B cell (primary cell): Measurements from ENCODE around the gene STAMBP. TPM values are rescaled to one million over a fixed set of nuclear protein-coding genes. Genes with fewer than 3 reads are reported as not detected.

Experiments
- ATAC-seq: fragments of 200-7000 bp; cut with Tn5 transposase; one replicate; pipeline ENCODE4 v1.10.0; 2021; ENCODE audit warnings: low read depth, mild to moderate bottlenecking, moderate number of reproducible peaks, moderate library complexity
- CTCF ChIA-PET: fragments of 350-600 bp; sonication (Branson Sonifier 250); formaldehyde crosslinking; loops from one replicate; lab custom pipeline; 2021; ENCODE audit warnings: antibody characterized with exemption, inconsistent platforms; lab: Charles Lee
- POLR2A ChIA-PET: fragments of 350-600 bp; sonication (Branson Sonifier 250); formaldehyde crosslinking; loops from one replicate; lab custom pipeline; 2021; ENCODE audit warnings: antibody characterized with exemption; lab: Charles Lee
- DNase-seq: peaks from one replicate; pipeline ENCODE4 v3.0.0; 2013
- H2AFZ ChIP-seq: 2 replicates; pipeline ENCODE4 v1.6.1; 2012; ENCODE audit warnings: mild to moderate bottlenecking, low read depth, low read length; ENCODE audit not compliant: insufficient read depth, poor library complexity, severe bottlenecking
- H3K27ac ChIP-seq, 2 donors: 1 replicate in 1 of 2; 2 replicates in 1 of 2; pipeline ENCODE4 v1.5.1; 2012 to 2013; ENCODE audit warnings: low read length in 2 of 2, mild to moderate bottlenecking in 2 of 2, moderate library complexity in 1 of 2
- H3K27me3 ChIP-seq, 4 experiments: fragments of 200-600 bp in 1 of 4; sonication (generic) in 1 of 4; replicated peaks in 1 of 4; 1 replicate in 2 of 4; 2 replicates in 2 of 4; pipeline versions ENCODE4 v1.6.1 to v1.7.0; 2013 to 2016; ENCODE audit warnings: low read length in 3 of 4, mild to moderate bottlenecking in 2 of 4, mixed read lengths in 1 of 4, moderate library complexity in 1 of 4; ENCODE audit not compliant: insufficient read depth in 4 of 4, control insufficient read depth in 3 of 4; ENCODE audit errors: control extremely low read depth in 1 of 4
- H3K36me3 ChIP-seq, 2 experiments: replicated peaks in 1 of 2; 1 replicate in 1 of 2; 2 replicates in 1 of 2; pipeline versions ENCODE4 v1.6.1 to v1.7.1; 2013; ENCODE audit warnings: low read length in 1 of 2; ENCODE audit not compliant: insufficient read depth in 2 of 2, control insufficient read depth in 1 of 2; ENCODE audit errors: control extremely low read depth in 1 of 2, extremely low read depth in 1 of 2
- H3K4me1 ChIP-seq, 2 donors: fragments of 200-600 bp in 1 of 2; sonication (generic) in 1 of 2; 1 replicate in 1 of 2; 2 replicates in 1 of 2; pipeline versions ENCODE4 v1.5.1 to v1.6.1; 2013 to 2017; ENCODE audit warnings: low read length in 2 of 2; ENCODE audit not compliant: control insufficient read depth in 2 of 2, insufficient read depth in 2 of 2
- H3K4me2 ChIP-seq: replicated peaks from 2 replicates; pipeline ENCODE3; 2012; ENCODE audit warnings: mild to moderate bottlenecking, low read depth, low read length; ENCODE audit not compliant: poor library complexity, severe bottlenecking
- H3K4me3 ChIP-seq, 5 experiments: fragments of 200-600 bp in 1 of 5; sonication (generic) in 1 of 5; 1 replicate in 3 of 5; 2 replicates in 2 of 5; pipeline versions ENCODE4 v1.5.1 to v1.7.0; 2011 to 2016; ENCODE audit warnings: low read length in 4 of 5, mild to moderate bottlenecking in 4 of 5, low read depth in 2 of 5, control low read depth in 1 of 5, moderate library complexity in 1 of 5; ENCODE audit not compliant: insufficient read depth in 1 of 5; ENCODE audit errors: control extremely low read depth in 1 of 5, extremely low read depth in 1 of 5
- H3K79me2 ChIP-seq: fragments of 200-600 bp; sonication (generic); one replicate; pipeline ENCODE4 v1.6.0; 2016; ENCODE audit warnings: low read length; ENCODE audit not compliant: control insufficient read depth, insufficient read depth
- H3K9ac ChIP-seq: fragments of 200-600 bp; sonication (generic); 2 replicates; pipeline ENCODE4 v1.6.1; 2017; ENCODE audit warnings: mild to moderate bottlenecking, low read length, moderate library complexity
- H3K9me3 ChIP-seq, 3 donors: one replicate each; pipeline versions ENCODE4 v1.6.1 to v1.7.1; 2013; ENCODE audit warnings: low read length in 2 of 3; ENCODE audit not compliant: control insufficient read depth in 2 of 3, insufficient read depth in 1 of 3; ENCODE audit errors: control extremely low read depth in 1 of 3
- H4K20me1 ChIP-seq: 2 replicates; pipeline ENCODE4 v1.6.0; 2012; ENCODE audit warnings: mild to moderate bottlenecking, low read length; ENCODE audit not compliant: insufficient read depth, control insufficient read depth, poor library complexity, severe bottlenecking
- H3K27ac Mint-ChIP-seq: one replicate; pipeline ENCODE4 v1.8.0; 2021; ENCODE audit warnings: mixed read lengths
- H3K27me3 Mint-ChIP-seq: one replicate; pipeline ENCODE4 v1.8.0; 2021; ENCODE audit warnings: mixed read lengths
- H3K4me1 Mint-ChIP-seq: one replicate; pipeline ENCODE4 v1.8.0; 2021; ENCODE audit warnings: mixed read lengths
- H3K4me3 Mint-ChIP-seq: one replicate; pipeline ENCODE4 v1.8.0; 2021; ENCODE audit warnings: mixed read lengths
- H3K9me3 Mint-ChIP-seq: one replicate; pipeline ENCODE4 v1.8.0; 2022; ENCODE audit warnings: mixed read lengths; ENCODE audit not compliant: insufficient read depth
- EZH2 ChIP-seq: IDR thresholded peaks from 2 replicates; pipeline ENCODE4 v1.6.1; 2012; ENCODE audit warnings: borderline replicate concordance, low read depth, mild to moderate bottlenecking, moderate library complexity, low read length; ENCODE audit not compliant: insufficient read depth, poor library complexity, severe bottlenecking
- WGBS: methylation state at CpG from one replicate; pipeline ENCODE4 v1.1.5; 2013; ENCODE audit warnings: missing lambda C conversion rate; ENCODE audit not compliant: insufficient coverage; 5-methylcytosine and 5-hydroxymethylcytosine counted together
- intact Hi-C: fragments of 100-400 bp; cut with micrococcal nuclease; formaldehyde crosslinking; loops from one replicate; pipeline ENCODE4 v1.10.0; 2022
- polyA plus RNA-seq: library from polyadenylated mRNA; depleted of rRNA; stranded (reverse); fragments of >200 nt; gene quantifications from 2 replicates; pipeline ENCODE4 v1.2.3, GENCODE V29; 2012
- total RNA-seq, 2 donors: library from RNA; stranded (reverse); fragments of 120-200 nt in 1 of 2; gene quantifications; 1 replicate in 1 of 2; 2 replicates in 1 of 2; pipeline versions ENCODE4 v1.2.3 to v1.2.4, GENCODE V29; 2013 to 2022
- TF ChIP-seq, protein P1 (sequence below): fragments of 200-600 bp; IDR thresholded peaks from one replicate; pipeline ENCODE4 v1.8.0; 2022; ENCODE audit warnings: antibody characterized with exemption, mild to moderate bottlenecking

Gene STAMBP
- total and polyA plus RNA-seq, 2 donors (not counting 1 experiment from before 2014, with no cell fraction given): 21.8 to 32.5 TPM

DNA sequence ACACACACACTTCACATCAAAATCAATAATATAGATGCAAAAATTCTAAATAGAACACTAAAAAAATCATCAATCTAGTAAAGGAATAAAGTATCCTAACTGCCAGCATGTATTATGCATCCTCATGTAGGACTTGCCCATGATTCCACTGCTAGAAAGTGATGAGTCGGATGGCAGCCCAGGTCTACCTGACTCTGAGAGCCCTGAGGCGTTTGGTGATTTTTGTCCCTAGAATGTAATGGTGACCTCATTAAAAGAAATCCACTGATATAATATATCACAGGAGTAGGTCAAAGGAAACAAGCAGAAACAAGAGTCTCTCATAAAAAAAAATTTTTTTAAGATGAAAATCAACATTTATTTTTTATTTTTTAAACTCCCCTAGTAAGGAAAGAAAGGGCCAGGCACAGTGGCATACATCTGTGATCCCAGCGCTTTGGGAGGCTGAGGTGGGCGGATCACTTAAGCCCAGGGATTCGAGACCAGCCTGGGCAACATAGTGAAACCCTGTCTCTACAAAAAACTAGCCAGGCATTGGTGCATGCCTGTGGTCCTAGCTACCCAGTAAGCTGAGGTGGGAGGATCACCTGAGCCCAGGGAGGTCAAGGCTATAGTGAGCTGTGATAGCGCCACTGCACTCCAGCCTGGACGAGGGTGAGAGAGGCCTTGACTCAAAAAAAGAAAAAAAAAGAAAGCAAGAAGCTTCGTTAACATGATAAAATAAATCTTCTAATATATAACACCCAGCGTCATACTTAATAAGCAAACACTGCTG lies 39.6 kb downstream of the STAMBP start:
- H3K4me2 ChIP-seq: no peak overlapping the region
- peaks cover 3 to 31% of the 10 kb centered on the region in 2 experiments for H3K36me3 ChIP-seq
- Mint-ChIP-seq H3K4me3 (no peak overlapping the region), H3K9me3 (no peaks in the 10 kb centered on the region), H3K27ac (no peak overlapping the region), H3K27me3 (no peaks in the 10 kb centered on the region), H3K4me1 (no peaks in the 10 kb centered on the region)
- CTCF ChIA-PET: interaction anchor here (0.5 kb wide), 1 partner anchor 42 kb away, joined by 4 read pairs; no protein-coding TSS in a partner anchor
- no peaks in the 10 kb centered on the region for H3K4me1 ChIP-seq
- H3K27ac ChIP-seq: no peak overlapping the region
- no peak overlapping the region for H2AFZ ChIP-seq
- H3K9ac ChIP-seq: no peak overlapping the region
- TF ChIP-seq, protein P1, sequence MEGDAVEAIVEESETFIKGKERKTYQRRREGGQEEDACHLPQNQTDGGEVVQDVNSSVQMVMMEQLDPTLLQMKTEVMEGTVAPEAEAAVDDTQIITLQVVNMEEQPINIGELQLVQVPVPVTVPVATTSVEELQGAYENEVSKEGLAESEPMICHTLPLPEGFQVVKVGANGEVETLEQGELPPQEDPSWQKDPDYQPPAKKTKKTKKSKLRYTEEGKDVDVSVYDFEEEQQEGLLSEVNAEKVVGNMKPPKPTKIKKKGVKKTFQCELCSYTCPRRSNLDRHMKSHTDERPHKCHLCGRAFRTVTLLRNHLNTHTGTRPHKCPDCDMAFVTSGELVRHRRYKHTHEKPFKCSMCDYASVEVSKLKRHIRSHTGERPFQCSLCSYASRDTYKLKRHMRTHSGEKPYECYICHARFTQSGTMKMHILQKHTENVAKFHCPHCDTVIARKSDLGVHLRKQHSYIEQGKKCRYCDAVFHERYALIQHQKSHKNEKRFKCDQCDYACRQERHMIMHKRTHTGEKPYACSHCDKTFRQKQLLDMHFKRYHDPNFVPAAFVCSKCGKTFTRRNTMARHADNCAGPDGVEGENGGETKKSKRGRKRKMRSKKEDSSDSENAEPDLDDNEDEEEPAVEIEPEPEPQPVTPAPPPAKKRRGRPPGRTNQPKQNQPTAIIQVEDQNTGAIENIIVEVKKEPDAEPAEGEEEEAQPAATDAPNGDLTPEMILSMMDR: no peak
- no peak for TF ChIP-seq EZH2
- ATAC-seq: no peak
- intact Hi-C loops: no loop called here
- H4K20me1 ChIP-seq: no peaks in the 10 kb centered on the region
- POLR2A ChIA-PET: no interaction called here
- no peaks in the 10 kb centered on the region for H3K27me3 ChIP-seq
- H3K4me3 ChIP-seq: no peak overlapping the region
- 100% methylated on average over 3 of the region's 9 CpGs for WGBS
- no peak for DNase-seq
- no peaks in the 10 kb centered on the region for H3K79me2 ChIP-seq
- no peaks in the 10 kb centered on the region for H3K9me3 ChIP-seq

DNA sequence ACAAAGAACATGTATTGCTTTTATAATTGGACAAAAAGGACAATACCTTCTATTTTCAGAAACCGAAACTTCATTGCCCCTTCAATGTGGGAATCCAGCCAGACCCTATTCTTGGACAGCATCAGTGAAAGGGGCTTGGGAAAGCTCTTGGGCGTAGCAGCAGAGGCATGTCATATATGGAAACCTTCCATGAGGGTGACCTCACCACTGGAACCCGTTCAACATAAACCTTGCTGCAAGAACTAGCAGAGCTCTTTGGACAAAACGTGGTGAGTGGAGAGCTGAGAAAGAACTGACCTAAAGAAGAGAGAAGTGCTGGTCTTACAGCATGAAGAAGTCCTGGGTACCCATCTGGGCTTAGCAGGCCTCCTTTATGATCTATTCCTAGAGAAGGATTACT lies 41.3 kb downstream of the STAMBP start:
- Histone ChIP-seq H3K4me1 (no peaks in the 10 kb centered on the region), H3K27ac (no peak overlapping the region), H3K4me2 (no peak overlapping the region), H2AFZ (no peak overlapping the region), H3K79me2 (no peaks in the 10 kb centered on the region), H4K20me1 (no peaks in the 10 kb centered on the region), H3K9ac (no peak overlapping the region), H3K9me3 (no peaks in the 10 kb centered on the region), H3K36me3 (peaks cover 3 to 18% of the 10 kb centered on the region in 2 experiments), H3K4me3 (no peak overlapping the region), H3K27me3 (no peaks in the 10 kb centered on the region)
- Mint-ChIP-seq H3K4me3 (no peak overlapping the region), H3K4me1 (no peaks in the 10 kb centered on the region), H3K27me3 (no peaks in the 10 kb centered on the region), H3K27ac (no peak overlapping the region), H3K9me3 (no peaks in the 10 kb centered on the region)
- no peak for DNase-seq
- CTCF ChIA-PET: no interaction called here
- WGBS: 89% methylated on average over 2 of the region's 4 CpGs
- no peak for ATAC-seq
- TF ChIP-seq, protein P1: no peak
- no peak for TF ChIP-seq EZH2
- POLR2A ChIA-PET: no interaction called here
- intact Hi-C loops: no loop called here
